Right renal pelvis (tissue), 4 donors: ENCODE results near the gene ARHGAP25. TPM values are rescaled to one million over a fixed set of nuclear protein-coding genes. Genes with fewer than 3 reads are reported as not detected.

Experiments used
- DNase-seq, 4 donors: peaks; one replicate each; pipeline ENCODE4 v3.0.0-alpha.2; 2013; ENCODE audit warnings: low read depth in 4 of 4, low spot score in 3 of 4, missing footprints in 1 of 4
- polyA plus RNA-seq, 4 donors: library from polyadenylated mRNA; unstranded; fragments of 120-200 nt; gene quantifications; one replicate each; pipeline ENCODE4 v1.2.1, GENCODE V29; 2013; ENCODE audit not compliant: insufficient read length in 4 of 4

The ARHGAP25 gene
- polyA plus RNA-seq, 4 donors = 5.2 to 9.8 (median 8.3) TPM

DNA sequence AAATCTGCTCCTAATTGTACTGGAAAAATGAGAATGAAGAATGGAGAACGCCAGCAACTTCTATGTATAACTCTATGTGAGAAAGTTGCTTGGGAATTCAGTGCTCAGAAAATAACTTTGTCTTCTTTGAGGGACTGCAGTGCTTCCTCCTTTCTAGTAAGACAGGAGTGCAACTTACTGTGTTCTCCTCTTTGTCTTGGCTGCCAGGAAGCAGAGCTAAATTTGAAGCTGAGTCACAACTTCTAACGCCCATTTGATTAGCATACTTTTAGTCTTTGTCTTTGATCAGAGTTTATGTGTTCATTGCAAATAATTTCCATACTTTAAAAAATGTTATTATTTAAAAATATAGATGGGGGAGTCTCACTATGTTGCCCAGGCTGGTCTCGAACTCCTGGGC, 6.6 kb downstream of the ARHGAP25 start:
- no peak for DNase-seq

DNA sequence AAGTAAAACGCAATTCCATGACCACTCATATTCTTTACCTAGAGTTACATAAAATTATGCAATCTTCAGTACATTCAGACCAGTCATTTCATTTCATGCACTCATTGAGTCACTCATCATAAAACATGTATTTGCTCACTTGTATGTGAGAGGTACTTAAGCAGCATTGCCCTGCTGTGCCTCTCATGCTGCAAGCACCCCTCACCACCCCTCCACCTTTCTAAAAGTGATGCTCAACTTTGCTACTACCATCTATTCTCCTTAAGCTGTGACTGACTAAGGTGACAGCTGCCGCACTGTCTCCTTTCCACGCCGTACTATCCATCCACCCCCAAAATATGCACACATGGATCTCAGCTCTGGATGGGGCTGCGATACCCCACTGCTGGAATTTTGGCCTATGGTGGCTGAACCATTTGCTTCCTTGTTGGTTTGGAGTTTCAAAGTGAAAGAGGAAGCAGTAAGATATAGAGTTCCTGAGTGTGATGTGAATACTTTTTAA, 7.2 kb downstream of the ARHGAP25 start:
- no peak for DNase-seq

DNA sequence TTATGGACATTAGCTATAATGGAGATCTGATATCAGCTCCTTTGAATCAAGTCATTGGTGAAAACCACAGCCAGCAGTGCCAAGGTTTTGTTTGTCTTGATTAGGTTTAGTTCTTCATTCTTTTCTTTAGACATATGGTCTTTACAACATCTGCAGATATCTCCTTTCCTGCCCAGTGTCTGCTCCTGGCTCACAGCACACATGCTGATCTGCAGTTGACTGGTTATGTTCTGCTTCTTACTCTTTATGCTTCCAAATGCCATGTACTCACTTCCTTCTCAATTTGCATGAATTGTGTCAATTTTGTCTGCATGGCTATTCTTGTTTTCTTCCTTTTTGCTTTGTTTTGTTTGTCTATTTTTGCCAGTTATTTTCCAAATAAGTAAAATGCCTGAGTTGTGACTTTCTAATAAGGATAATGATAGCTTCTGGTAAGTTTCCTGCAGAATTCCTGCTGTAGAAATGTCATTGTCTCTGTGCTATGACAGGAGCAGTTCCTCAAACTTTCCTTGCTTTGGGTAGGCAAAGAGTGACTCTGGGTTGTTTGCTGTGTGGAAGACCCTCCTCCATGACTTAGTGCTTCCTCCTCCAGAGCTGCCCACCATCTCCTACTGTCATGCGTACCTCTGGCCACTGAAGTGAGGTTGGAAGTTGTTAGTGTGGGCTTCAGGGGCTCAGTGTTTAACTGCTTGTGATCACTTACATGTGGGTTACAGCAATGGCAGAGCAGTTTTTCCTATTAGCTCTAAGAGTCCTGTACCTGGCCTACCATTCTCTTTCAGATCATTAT, 8.2 kb downstream of the ARHGAP25 start:
- no peak for DNase-seq

DNA sequence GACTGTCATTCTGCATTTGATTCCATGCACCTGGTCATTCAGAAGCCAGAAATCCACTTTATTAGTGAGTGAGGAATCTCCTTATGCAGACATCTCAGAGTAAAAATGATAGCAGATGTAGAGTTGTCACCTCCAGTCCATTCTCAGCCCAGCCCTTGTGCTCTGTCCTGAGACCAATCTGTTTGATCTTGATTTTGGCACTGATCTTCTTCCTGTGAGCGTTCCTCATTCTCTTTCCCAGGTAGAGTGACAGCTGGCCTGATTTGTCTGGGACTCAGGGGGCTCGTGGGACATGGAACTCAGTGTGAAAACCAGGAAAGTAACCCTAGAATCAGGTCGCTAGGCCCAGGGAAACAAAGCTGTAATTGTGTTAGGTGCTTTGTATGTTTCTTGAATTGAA, 8.9 kb downstream of the ARHGAP25 start:
- no peak for DNase-seq

DNA sequence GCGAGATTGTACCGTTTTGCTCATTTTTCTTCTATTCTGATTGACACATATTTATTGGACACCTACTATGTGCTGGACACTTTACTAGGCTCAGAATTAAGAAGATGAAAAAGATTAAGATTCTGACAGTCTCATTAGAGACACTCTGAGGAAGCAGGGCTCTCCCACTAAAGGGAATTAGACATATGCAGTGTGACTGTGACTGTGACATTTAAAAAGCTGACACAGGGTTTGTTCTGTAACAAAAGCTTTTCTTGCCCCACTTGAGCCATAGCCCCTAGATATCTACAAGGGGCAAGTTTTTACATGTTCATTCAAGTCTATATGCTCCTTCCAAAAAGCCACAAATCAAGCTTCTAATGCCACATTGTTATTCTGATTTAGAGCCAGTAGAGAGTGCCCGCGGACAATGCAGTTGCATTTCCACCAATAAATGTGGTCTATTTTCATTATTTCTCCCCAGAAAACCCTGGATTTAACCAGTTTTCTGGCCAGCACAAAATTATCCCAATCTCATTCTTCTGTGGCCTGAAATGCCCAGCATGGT, 9.8 kb downstream of the ARHGAP25 start:
- no peak for DNase-seq

DNA sequence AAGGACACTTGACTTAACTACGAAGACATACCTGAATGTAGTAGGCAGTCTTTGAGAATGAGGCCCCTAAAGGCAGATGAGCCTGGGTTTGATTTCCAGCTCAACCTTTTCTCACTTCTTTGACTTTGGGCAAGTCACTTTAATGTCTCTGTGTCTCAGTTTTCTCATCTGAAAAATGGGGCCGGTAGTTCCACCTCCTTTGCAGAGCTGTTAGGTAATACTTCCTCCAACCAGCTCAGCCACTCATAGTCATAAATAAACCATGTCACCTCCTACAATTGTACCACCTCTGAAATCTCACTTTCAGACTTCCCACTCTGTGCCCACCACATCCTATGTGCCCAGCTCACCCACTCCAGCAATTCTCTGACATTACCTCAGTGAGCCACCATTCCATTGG, 10.4 kb downstream of the ARHGAP25 start:
- no peak for DNase-seq

DNA sequence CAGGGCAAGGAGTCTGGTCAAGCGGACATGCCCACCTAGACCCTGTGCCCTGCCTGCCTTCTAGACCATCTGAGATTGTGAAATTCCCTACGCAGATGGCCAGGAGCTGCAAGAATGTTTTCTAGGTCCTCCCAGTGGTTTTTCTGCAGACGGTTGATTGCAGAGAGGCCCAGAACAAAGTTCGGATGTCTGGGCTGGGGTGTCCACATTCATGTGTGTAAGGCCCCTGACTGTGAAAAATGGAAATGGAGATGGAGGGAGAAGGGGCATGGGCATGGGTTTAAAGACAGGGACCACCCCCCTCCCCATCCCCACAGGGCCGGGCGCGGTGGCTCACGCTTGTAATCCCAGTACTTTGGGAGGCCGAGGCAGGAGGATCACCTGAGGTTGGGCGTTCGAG, 11.8 kb downstream of the ARHGAP25 start:
- no peak for DNase-seq

DNA sequence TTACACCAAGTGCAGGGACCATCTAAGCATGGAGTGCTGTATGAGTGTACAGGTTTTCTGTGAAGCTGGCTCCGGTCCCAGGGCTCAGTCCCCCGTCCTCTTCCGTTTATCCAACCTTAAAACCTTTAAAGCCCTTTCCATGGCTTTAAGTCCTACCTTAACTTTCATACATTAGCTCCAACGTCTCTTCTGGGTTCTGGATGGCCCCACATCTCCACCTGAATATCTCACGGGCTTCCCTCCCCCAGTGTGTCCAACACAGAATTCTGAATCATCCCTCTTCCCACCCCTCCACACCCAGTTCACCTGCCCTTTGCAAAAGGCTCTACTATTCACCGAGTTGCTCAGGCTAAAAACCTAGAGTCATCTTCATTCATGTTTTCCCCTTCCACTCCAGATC, 12.8 kb downstream of the ARHGAP25 start:
- no peak for DNase-seq

DNA sequence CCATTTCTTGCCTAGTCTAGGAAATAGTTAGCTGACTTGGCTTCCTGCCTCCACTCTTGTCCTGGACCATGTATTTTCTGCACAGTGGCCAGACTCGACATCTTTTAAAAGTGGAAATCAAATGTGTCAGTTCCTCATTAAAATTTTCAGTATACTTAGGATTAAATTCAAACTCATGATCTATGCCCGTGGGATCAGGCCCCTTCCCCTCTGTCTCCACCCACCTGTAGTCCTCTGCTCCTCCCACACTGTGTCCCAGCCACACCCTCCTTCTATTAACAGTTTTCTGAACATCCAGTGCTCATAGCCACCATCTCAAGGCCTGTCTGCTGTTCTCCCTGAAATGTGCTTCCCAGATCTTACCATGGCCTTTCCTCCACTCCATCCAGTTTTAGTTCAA, 13.3 kb downstream of the ARHGAP25 start:
- no peak for DNase-seq

DNA sequence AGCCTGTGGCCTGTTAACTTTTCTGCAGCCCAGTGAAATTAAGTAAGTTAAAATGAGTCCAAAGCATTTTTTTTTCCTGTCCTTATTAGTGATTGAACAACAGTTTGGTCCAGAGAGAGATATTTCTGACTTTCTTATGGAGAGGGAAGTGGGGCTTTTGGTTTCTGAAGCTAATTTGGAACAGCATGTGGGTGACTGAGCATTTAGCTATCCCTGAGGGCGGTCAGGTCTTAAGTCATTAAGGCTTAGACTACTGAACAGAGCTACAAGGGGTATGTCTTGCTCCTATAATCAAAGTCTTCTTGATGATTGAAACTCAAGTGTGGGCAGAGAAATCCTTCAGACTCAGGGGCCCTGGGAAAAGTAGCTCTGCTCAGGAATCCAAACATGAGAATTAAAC, 14.0 kb downstream of the ARHGAP25 start:
- DNase-seq = no peak

DNA sequence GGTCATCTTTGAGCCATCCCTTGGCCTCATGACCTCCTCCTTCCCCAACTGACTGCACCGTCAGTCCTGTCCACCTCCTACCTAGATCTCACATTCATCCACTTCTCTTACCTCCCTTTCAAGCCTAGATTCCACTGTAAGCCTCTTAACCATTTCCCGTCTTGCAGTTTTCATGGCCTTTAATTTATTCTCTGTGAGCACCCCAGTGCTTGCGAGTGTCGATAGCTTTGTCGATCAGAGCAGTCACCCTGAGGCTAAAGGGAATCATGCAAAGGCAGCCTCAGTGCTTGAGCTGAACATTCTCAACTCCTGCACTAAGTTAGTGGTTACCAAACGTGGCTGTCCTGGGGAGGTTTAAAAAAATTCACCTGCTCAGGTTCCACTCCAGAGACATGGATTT, 14.7 kb downstream of the ARHGAP25 start:
- no peak for DNase-seq

DNA sequence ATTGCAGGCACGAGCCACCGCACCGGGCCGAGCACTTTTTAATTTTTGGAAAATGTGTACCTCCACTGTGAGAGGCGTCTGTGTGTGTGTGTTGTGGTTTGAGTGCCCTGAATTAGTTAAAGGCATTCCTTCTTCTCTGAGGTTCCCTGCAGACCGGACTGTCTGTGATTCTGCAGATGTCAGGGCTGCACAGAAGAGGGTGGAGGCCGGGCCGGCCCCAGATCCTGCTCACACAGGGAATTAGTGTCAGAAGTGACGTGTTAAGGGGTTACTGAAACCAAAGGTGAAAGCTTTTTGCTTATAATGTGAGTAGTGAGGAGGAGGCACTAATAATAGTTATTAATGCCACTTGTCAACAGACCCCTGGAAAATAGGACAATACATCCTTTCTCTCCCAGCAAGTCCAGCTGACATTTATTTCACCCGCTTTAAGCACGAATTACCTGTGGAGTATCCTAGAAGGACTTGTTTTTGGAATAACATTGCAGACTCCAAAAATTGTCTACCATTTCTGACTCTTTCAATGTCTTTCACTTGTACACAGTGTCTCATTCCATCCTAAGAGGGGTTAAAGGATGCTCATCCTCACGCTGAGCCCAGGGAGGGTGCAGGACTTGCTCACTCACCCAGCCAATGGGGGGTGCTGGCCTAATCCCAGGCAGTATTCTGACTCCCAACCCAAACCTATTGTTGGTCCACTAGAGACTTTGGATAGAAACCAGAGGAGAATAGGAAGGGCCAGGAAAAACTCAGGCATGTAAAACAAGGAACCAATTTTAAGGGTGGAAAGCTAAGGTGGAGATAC, 16.2 kb downstream of the ARHGAP25 start:
- no peak for DNase-seq

DNA sequence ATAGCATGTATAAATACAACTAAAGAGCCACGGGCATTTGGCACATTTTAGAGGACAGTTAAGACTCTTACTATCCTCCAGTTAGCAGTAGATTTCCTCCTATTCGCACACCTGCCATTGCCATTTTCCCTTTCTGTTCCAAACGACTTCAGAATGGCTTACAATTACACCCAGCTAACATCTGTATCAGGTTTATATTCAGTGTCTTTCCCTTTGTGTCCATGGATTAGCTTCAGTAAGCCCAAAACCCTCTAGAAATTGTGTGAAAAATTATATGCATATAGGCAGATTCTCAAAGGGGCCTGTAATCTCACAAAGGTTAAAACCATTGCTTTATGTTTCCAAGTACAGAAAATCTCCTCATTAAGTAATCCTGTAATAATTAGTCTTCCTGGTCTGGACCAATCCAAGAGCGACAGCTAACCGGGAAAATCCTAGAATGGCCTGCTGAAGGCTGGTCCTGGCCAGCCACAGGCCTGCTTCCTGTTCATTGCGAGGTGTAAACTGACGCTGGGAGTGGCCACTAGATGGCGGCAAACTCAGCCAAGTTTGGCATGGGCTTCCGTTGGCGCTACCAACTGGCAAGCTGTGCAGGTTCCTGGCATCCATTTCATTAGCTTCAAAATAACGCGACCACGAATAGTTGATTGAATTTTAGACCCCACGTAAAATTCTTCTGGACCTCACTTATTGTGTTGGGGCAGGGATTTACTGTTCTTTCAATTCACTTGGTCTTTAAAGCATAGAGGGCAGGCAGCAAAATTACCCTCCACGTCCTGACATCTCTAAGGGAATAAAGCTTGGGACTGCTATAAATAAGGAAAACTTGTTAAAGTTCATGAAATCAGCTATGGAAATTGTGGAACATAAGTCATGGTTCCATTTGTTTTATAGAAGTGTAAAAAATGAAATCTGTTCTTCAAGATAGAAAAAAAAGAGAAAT, 17.1 kb downstream of the ARHGAP25 start:
- DNase-seq = peak; percentile 79 to 85 (median 83)

DNA sequence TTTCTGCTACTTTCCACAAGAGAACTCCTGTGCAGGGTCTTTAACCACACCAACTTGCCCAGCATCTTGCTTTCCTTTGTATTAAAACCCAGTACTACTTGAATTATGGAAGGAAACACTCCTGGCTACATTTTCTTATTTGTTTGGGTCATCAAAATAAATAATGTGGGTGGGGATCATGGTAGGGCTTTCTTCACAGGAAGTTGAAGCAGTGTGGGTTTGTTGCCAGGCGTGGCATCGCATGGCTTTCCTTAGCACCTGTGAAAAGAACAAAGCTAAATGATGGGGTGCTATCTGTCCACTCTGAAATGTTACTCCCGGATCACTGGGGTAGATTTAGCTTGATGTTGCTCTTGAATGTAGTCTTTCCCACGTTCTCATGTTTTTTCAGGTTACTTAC, 18.7 kb downstream of the ARHGAP25 start:
- DNase-seq = no peak

DNA sequence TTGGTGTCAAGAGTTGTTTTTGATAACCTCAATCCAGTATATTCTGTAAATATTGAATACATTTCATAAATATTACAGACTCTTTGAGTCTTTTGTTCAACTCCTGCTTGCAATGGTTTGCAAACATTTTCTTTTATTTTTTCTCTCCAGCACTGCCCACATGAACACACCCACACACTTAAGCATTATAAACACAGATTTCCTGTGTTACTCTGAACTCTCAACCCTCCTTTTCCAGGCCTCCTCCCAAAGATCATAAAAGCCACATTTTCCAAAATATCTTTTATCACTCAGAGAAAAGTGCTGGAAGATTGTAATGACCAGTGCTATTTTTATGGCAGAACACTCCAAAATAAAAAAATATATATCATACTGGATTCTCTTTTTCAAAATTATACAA, 20.5 kb downstream of the ARHGAP25 start:
- DNase-seq = no peak

DNA sequence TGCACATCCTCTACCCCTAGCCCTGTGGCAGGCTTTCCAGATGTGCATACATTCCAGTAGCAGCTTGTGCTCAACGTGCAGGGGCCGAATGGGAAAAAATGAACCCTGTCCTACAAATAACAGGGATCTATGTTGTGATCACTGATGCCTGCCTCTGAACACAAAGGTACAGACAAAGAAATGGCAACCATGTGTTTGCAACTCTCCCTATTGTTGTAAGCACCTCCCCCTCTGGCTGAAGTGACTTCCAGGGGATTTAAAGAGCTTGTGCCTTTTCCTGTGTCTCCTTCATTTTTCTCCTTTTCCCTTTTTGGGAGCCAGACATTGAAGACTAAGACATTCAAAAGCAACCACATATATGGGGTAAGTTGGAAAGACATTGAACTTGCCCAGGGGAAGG, 21.6 kb downstream of the ARHGAP25 start:
- no peak for DNase-seq

DNA sequence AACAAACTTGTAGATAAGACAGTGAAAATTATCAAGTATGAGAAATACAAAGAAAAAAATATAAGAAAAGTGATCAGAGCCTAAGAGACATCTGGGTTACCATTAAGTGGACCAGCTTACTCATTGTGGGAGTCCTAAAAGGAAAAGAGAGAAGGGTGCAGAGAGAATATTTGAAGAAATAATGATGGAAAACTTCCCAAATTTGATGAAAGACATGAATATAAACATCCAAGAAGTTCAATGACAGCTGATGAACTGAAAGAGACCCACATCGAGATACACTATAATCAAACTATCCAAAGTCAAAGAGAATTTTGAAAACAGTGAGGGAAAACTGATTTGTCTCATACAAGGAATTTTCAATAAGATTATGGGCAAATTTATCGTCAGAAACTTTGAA, 22.5 kb downstream of the ARHGAP25 start:
- DNase-seq = no peak

DNA sequence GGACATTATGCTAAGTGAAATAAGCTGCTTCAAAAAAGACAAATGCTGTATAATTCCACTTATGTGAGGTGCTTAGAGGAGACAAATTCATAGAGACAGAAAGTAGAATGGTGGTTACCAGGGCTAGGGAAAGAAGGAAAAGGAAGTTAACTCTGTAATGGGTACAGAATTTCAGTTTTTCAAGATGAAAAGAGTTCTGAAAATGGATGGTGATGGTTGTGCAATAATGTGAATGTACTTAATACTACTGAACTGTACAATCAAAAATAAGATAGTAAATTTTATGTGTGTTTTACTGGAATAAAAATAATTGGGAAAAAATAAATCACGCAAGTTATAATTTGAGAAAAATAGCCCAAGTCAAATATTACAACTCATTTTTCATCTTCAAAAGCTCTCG, 27.5 kb downstream of the ARHGAP25 start:
- DNase-seq = no peak

DNA sequence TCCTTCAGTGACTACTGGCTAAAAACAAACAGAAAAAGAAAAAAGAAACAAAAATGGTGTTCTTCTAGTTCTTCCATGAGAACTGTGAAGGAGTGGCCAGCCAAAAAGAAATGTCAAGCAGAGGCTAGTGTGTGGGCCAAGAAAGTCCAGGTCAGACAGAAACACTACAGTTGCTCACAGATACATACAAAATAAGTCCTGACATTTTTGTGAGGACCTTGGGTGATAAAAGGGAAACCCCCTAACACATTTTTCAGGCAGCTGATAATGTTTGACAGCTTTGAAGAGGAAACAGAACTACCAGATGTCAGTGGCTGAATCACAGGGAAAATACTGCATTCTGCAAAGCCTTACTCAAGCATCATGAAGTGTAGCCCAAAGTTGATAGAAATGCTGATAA, 28.1 kb downstream of the ARHGAP25 start:
- no peak for DNase-seq

DNA sequence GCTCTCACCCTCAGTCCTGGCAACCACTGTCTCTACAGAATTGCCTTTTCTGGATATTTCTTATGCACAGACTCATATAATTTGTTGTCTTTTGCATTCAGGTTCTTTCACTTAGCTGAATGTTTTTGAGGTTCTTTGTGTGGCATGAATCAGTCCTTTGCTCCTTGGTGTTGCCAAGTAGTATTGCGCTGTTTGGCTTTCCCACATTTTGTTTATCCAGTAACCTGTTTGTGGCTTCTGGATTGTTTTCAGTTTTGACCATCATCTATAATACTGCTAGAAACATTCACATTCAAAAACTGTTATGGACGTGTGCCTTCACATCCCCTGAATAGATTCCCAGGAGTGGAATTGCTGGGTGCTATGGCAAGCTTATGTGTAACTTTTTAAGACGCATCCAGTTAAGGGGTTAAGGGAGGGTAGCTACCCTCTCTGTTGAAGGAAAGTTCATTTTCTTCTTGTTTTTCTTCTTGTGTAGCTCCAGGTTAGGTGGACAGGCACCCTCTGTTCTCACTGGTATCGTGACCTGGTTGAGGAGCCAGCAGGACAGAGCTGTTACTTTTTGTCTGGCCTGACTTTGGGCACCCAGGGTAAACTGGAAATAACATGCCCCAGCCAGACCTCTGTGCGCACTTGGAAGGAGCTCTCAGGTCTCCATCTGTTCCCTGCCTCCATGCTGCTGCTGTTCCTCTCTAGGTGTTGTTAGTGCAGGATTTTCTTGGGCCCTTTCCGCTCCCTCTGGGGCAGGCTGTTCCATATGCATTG, 29.6 kb downstream of the ARHGAP25 start:
- DNase-seq = no peak
